CD4-positive, alpha-beta T cell treated with Interleukin-6 for 4 hours (primary cell): ENCODE data around the gene KLK3.
"Not testable (repeated sequence)": the region's sequence is repeated elsewhere in the genome, so short reads cannot be mapped to it uniquely, and the experiment has no call there.

Experiments
- DNase-seq: peaks from one replicate; pipeline ENCODE4 v3.0.0-alpha.2; 2020; ENCODE audit warnings: mixed read lengths

KLK3 gene

DNA sequence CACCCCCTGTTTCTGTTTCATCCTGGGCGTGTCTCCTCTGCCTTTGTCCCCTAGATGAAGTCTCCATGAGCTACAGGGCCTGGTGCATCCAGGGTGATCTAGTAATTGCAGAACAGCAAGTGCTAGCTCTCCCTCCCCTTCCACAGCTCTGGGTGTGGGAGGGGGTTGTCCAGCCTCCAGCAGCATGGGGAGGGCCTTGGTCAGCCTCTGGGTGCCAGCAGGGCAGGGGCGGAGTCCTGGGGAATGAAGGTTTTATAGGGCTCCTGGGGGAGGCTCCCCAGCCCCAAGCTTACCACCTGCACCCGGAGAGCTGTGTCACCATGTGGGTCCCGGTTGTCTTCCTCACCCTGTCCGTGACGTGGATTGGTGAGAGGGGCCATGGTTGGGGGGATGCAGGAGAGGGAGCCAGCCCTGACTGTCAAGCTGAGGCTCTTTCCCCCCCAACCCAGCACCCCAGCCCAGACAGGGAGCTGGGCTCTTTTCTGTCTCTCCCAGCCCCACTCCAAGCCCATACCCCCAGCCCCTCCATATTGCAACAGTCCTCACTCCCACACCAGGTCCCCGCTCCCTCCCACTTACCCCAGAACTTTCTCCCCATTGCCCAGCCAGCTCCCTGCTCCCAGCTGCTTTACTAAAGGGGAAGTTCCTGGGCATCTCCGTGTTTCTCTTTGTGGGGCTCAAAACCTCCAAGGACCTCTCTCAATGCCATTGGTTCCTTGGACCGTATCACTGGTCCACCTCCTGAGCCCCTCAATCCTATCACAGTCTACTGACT lies at the start of gene KLK3:
Gene KLK3, plus strand, starts transcription at position 280 of the 775 bp plus-strand sequence. Its CDS starts 41 bp downstream, at position 321.
- no peak for DNase-seq

GRCh38 chr19:50808856-50809255 lies 45.9 kb upstream of the KLK3 start:
- DNase-seq: no peak

GRCh38 chr19:50811622-50812238 lies 43.0 kb upstream of the KLK3 start:
- DNase-seq: not testable (repeated sequence)

- DNase-seq: no peak
These were observed 42.2 kb upstream of the KLK3 start for GRCh38 chr19:50812474-50812873.

DNA sequence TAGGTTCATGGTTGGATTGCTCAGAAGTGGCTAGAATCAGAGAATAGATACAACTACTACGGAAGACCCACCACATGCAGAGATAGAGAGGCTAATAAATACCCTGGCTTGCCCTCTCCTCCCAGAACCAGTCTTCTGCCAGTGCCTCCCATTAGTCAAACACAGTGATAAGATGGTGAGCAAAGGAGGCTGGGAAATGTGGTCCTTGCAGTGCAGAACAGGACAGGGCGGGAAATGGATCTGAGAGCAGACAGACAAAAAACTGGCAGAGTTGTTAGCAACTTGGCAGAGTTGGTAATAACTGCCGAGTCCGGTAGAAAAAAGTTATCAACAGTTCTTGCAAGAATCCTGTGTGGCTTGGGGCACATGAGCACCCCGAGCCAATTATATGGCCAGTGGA lies 39.8 kb upstream of the KLK3 start:
- no peak for DNase-seq

- DNase-seq: no peak
These were observed 39.3 kb upstream of the KLK3 start for GRCh38 chr19:50815439-50815838.

GRCh38 chr19:50817941-50818858 lies 36.5 kb upstream of the KLK3 start:
- DNase-seq: peak; percentile 46

DNA sequence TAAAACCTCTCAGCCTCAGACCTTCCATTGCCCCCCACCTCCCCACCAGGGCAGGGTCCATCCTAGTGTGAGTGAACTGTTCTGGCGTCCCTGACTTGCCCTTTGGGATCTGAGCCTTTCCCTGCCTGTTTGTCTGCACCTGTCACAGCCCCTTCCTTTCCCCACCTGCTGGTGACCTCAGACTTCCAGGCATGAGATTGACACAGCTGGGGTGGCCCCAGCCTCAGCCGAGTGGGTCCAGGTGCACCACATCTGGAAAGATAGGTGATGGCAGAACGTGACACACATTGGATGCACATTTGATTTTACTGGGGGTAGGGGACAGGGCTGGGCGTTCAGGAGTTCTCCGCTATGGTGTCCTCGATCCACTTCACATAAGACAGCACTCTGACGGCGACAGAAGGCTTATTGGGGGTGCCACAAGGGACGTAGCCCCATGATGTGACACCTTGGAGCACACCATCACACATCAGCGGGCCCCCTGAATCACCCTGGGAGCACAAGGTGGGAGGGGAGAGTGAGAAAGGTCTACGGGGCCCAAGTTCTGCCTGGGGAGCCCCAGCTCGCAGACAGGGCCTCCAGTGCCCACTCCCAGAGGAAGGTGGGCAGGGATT lies 35.7 kb upstream of the KLK3 start:
- DNase-seq: no peak

DNA sequence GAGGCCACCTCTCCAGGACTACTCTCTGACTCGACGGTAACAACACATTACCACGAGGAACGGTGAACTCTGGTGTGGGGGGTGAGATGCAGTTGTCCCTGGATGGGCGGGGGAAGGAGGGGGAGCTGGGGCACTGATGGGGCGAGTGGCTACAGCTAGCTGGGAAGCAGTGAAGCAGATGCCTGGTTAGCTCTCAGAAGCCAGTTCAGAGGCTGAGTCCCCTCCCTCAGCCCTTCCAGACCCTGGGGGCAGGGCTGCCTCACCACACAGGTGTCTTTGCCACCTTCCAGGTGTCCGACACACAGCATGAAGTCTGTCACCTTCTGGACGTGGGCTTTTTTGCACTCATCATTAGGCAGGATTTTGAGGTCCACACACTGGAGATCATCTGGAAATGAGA lies 35.1 kb upstream of the KLK3 start:
- no peak for DNase-seq

GRCh38 chr19:50820086-50820485 lies 34.6 kb upstream of the KLK3 start:
- DNase-seq: no peak

- DNase-seq: no peak
These were observed 34.0 kb upstream of the KLK3 start for GRCh38 chr19:50820549-50821247.

DNA sequence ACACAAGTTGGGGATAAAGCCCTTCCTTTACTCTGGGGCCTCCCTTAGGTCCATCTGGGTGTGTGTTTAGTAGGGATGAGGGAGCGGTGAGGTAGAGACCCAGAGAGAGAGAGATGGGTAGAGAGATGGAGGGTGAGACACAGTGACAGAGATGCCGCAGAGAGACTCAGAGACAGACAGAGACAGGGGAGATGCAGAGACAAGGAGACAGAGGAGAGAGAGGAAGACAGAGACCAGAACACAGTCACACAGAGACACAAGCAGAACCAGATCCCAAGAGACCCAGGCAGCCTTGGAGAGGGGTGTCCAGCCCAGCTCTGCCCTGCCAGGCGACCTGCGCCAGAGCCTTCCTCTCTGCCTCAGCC lies 33.5 kb upstream of the KLK3 start:
- DNase-seq: no peak

GRCh38 chr19:50821622-50822021 lies 33.1 kb upstream of the KLK3 start:
- DNase-seq: no peak

- no peak for DNase-seq
These were observed 32.0 kb upstream of the KLK3 start for GRCh38 chr19:50822661-50823208.

GRCh38 chr19:50823389-50824042 lies 31.2 kb upstream of the KLK3 start, which contains the start of gene KLK1:
KLK1 (minus strand) TSS chr19:50823787; CDS start chr19:50823748, 39 bp downstream.
- no peak for DNase-seq

DNA sequence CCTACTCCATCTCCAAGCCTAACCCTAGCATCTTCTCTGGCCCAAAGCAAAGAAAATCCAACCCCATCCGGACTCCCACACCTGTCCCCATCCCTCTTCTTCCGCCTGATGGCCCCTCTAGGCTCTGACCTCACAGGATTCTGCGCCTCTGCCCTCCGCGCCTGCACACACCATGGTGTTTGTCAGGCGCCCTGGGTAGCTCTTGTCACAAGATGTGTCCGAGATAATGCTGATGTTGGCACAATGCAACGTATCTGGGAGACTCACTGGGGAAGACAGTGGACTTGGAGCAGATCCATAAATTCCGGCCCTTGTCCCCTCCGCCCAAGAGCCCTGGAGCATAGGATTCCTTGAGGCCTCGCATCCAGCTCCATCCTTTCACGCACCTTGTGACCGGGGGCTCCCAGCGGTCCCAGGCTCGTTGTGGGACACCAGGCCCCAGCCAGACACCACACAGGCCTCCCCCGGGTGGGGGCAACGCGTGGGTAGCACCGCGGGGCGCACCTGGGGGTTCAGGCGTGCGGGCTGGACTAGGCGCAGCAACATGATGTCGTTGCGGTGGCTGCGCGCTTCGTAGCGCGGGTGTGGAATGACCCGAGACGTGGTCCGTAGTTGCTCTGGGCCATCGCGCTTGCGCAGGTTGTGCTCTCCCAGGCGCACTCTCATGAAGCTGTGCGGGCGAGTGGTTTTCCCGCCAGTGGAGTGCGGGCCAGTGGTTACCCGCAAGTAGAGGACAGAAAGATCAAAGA lies 28.0 kb upstream of the KLK3 start:
- no peak for DNase-seq

DNA sequence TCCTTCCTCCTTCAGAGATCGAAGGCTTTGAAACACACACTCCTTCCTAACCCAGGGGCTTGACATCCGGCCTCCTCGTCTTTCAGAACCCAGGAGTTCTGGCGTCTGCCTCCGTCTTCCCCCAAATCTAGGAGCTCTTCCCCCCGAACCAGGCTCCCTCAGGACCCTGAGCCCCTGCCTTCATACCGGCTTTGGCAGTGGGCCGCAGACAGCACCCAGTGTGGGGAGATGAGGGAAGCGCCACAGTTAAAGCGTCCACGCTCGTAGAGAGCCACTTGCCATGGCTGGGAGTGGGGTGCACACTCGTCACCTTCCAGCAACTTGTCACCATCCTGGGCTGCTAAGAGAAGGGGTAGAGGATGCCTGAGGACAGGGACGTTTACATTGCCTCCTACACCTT lies 27.2 kb upstream of the KLK3 start:
- DNase-seq: no peak

DNA sequence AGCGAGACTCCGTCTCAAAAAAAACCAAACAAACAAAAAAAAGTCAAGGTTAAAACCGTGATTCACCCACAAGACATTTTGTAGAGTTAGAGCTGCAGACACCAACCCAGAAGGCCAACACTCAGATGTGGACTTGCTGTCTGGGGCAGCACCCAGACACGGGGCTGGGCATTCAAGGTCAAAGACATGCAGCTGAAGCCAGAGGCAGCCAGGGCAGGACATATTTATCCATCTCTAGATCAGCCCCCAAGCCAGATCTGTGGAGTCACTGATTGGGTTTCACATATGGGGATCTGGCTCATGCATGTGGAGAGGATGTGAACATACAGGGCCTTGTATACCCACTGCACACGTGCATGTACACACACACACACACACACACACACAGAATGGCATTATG lies 24.9 kb upstream of the KLK3 start:
- no peak for DNase-seq

DNA sequence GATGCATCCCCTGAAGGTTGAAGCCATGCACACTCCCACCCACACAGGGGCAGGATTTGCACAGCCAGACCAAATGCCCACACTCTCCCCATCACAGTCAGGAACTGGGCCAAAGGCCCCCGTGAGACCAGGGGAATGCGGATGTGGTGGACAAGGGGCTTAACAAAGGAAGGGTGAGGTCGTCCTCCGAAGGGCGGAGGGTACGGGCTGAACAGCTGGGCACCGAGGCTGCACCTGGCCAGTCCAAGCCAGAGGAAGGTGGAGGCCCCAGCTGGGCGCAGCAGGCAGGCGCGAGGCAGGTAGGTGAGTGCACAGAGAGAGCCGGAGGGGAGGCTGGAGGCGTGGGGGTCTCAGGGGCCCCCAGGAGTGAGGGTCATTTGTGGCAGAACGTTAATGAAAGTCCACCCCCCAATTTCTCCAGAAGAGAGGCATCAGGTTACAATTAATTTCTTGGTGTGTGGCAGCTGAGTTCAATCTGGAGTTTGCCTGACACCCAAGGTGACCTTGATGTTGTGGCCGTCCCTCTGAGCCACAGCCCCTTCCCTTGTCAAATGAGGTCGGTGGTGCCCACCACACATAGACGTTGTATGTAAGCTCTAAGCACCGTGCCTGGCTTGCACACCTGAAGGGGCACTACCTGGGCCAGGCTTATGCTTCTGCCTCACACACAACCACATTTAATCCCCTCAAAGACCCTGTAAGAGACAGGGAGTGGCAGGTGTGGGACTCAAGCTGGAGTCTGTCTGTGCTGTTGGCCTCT lies 24.3 kb upstream of the KLK3 start:
- DNase-seq: no peak

GRCh38 chr19:50831026-50831396 lies 23.7 kb upstream of the KLK3 start:
- DNase-seq: no peak
